GM20000 (cell line): ENCODE measurements around the gene BCL7A.

ENCODE experiments used
- DNase-seq: peaks from one replicate; pipeline ENCODE4 v3.0.0; 2012; ENCODE audit warnings: low spot score
- CTCF ChIP-seq: IDR thresholded peaks from 2 replicates; pipeline ENCODE4 v1.5.1; 2012; ENCODE audit warnings: mild to moderate bottlenecking, control low read depth; ENCODE audit errors: extremely low read depth, missing control alignments

The BCL7A gene

DNA sequence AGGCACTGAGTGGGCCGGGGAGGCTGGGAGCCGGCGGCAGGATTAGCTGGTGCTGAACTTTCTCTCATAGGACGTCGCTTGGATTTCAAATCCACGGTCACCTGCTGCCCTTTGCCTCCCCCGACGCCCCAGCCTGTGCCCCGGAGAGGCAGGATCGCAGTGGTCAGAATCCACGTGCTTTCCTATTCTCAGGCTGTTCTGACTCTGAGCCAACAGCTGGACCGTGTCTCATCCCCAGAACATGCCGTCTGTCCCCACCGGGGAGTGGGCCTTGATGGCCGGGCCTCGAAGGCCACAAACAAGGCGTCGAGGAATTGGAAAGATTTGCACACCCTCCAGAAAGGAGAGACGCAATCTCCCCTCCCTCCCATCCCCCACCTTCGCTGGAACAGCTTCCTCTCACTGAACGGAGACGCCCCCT, 38.4 kb downstream of the BCL7A start:
- no peak for DNase-seq
- TF ChIP-seq CTCF = no peak

DNA sequence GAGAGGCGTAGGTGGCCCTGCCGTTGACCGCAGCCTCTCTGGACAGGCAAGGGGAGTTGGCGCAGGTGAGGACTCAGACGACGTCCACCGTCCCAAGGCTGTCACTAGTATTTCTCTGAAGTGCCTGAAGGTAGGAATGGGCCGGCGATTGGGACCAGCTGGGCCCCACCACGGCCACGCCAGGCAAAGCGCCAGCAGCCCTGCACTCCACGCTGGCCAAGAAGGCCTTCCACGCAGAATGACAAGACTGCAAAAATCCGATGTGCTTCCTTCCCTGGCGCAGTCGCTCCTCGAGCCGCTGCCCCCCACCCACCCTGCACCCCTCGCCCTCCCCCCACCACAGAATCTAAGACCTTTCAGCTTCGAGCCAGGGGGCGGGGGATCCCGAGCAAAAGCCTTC, 39.6 kb downstream of the BCL7A start:
- no peak for DNase-seq
- TF ChIP-seq CTCF = no peak

- no peak for TF ChIP-seq CTCF
- DNase-seq = no peak
Observed at GRCh38 chr12:122062832-122063693, 41.4 kb downstream of the BCL7A start.

- DNase-seq = no peak
- TF ChIP-seq CTCF = no peak
Observed at GRCh38 chr12:122063694-122064024, 42.0 kb downstream of the BCL7A start.

DNA sequence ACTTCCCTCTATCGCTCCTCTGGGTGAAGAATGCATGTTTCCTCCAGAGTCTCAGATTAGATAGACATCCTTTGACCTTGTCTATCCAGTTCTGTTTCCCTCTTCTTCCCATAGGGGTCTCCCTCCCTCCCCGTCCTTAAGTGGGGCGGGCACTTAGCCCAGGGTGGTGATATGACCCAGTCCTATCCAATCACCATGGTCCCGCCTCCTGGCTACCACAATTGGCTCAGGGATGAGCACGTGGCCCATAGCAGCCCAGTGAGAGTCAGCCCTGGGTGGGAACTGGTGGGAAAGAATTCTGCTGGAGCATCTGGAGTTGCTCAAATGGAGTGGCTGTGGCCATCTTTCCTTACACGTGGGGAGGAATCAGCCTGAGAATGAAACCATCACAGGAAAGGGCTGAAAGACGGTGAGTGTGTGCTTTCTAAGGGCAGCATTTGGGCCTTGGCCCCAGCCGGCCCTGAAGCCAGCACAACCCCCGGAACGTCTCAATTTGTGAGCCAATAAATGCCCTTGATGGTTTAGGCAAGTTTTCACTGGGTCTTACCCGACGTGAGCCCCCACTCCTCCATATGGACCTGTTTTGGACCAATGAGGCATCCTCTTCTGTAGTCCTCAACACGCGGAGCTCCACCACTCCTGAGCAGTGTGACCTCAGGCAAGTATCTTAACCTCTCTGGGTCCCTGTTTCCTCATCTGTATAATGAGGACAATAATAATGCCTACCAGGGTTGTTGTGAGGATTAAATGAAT, 42.5 kb downstream of the BCL7A start:
- no peak for TF ChIP-seq CTCF
- peak; percentile 69 for DNase-seq

- DNase-seq = no peak
- TF ChIP-seq CTCF = no peak
Observed at GRCh38 chr12:122064780-122065588, 43.3 kb downstream of the BCL7A start.
